BE2C (cell line): Measurements from ENCODE around the gene NR1H4.

Experiments used
- DNase-seq: peaks from one replicate; pipeline ENCODE4 v3.0.0-alpha.2; 2020
- H3K27me3 ChIP-seq: fragments of 250-450 bp; sonication (Bioruptor Pico); 2 replicates; pipeline ENCODE4 v1.5.1; 2020; ENCODE audit warnings: mild to moderate bottlenecking
- H3K36me3 ChIP-seq: fragments of 250-450 bp; sonication (Bioruptor Pico); 2 replicates; pipeline ENCODE4 v1.5.1; 2020; ENCODE audit warnings: mild to moderate bottlenecking
- H3K4me1 ChIP-seq: fragments of 250-450 bp; sonication (Bioruptor Pico); 2 replicates; pipeline ENCODE4 v1.5.1; 2020
- H3K4me3 ChIP-seq: 2 replicates; pipeline ENCODE4 v1.5.1; 2011; ENCODE audit warnings: low read depth, low read length
- H3K9me3 ChIP-seq: fragments of 250-450 bp; sonication (Bioruptor Pico); 2 replicates; pipeline ENCODE4 v1.5.1; 2020
- TF ChIP-seq, protein P1 (sequence below): IDR thresholded peaks from 2 replicates; pipeline ENCODE4 v1.5.1; 2012; ENCODE audit warnings: mild to moderate bottlenecking, low read depth, low read length

The NR1H4 gene

DNA sequence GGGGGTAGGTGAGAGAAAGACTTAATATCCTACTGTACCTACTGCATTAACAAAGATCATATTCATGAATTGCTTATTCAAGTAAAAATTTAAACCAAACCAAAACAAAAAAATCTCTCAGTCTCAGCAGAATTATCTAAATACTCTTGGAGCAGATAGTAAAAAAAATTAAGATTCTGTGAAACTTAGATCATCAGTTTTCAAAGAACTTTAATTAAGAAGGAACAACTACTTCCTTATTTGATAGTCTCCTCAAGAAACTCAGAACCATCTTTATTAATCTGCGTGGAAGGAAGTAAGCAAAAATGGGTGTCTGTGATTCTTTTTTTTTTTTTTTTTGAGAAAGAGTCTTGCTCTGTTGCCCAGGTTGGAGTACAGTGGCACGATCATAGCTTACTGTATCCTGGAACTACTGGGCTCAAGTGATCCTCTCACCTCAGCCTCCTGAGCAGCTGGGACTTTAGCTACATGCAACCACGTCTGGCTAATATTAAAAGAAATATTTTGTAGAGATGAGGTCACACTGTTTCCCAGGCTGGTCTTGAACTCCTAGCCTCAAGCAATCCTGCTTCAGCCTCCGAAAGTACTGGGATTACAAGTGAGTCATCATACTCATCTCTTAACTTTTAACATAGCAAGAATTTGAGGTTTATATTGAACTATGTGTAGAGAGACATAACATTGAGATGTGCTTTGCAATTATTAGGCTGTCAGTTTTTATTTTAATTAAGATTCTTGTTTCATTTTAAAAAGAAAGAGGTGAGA, 137.2 kb downstream of the NR1H4 start:
- no peaks in the 10 kb centered on the region for H3K9me3 ChIP-seq
- H3K36me3 ChIP-seq, result peaks cover 5% of the 10 kb centered on the region; the same call in 1 of the 2 replicates
- DNase-seq, result no peak
- H3K4me1 ChIP-seq, result no peaks in the 10 kb centered on the region
- H3K27me3 ChIP-seq, result no peaks in the 10 kb centered on the region
- TF ChIP-seq, protein P1, sequence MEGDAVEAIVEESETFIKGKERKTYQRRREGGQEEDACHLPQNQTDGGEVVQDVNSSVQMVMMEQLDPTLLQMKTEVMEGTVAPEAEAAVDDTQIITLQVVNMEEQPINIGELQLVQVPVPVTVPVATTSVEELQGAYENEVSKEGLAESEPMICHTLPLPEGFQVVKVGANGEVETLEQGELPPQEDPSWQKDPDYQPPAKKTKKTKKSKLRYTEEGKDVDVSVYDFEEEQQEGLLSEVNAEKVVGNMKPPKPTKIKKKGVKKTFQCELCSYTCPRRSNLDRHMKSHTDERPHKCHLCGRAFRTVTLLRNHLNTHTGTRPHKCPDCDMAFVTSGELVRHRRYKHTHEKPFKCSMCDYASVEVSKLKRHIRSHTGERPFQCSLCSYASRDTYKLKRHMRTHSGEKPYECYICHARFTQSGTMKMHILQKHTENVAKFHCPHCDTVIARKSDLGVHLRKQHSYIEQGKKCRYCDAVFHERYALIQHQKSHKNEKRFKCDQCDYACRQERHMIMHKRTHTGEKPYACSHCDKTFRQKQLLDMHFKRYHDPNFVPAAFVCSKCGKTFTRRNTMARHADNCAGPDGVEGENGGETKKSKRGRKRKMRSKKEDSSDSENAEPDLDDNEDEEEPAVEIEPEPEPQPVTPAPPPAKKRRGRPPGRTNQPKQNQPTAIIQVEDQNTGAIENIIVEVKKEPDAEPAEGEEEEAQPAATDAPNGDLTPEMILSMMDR, result no peak
- H3K4me3 ChIP-seq, result no peak overlapping the region

DNA sequence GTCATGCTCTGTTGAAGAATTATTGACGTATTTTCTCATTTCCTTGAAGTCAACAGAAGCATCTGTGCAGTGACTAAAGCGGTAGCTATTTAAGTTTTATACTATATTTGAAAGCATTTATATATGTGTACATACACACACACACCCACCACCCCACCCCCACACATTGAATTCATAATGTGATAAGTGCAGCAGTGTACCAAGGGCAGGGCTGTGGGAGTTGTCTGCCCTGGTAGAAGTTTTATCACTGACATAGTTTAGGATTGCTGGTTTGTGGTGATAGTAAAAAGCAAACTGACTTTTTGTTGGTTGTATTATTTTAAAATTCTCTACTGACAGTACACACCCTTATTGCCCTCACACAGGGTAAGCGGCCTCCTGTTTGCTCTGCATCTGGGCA, 138.9 kb downstream of the NR1H4 start:
- no peaks in the 10 kb centered on the region for H3K4me1 ChIP-seq
- H3K27me3 ChIP-seq, result no peaks in the 10 kb centered on the region
- no peak overlapping the region for H3K4me3 ChIP-seq

More for the DNA sequence above, 138.9 kb downstream of the NR1H4 start:
- Histone ChIP-seq H3K9me3 (no peaks in the 10 kb centered on the region), H3K36me3 (peaks cover 5% of the 10 kb centered on the region; the same call in 1 of the 2 replicates)
- TF ChIP-seq, protein P1, result no peak
- DNase-seq, result no peak
